ENCODE measurements around the gene AIG1.

Gene AIG1

GRCh38 chr6:143215363-143215762 lies 154.7 kb downstream of the AIG1 start:
- no peak for DNase-seq
- H3K4me3 ChIP-seq (ENCODE audit: low read length), result no peak overlapping the region
- H4K20me1 ChIP-seq (ENCODE audit: insufficient read depth, low read length), result no peaks in the 10 kb centered on the region
- H2AFZ ChIP-seq (ENCODE audit: low read length), result no peak overlapping the region
- H3K4me2 ChIP-seq (ENCODE audit: low read depth, low read length), result no peak overlapping the region
- H3F3A ChIP-seq (ENCODE audit: insufficient read depth, low read length), result no peaks in the 10 kb centered on the region
- H3K27ac ChIP-seq (ENCODE audit: low read length), result no peak overlapping the region
- no peaks in the 10 kb centered on the region for H3K9me2 ChIP-seq (replicated peaks; ENCODE audit: insufficient read depth, low read length)
- no peaks in the 10 kb centered on the region for H3K9me3 ChIP-seq (replicated peaks; ENCODE audit: insufficient read depth, low read length)
- no peaks in the 10 kb centered on the region for H3K27me3 ChIP-seq (replicated peaks; ENCODE audit: insufficient read depth, low read length)
- no peaks in the 10 kb centered on the region for H3K4me1 ChIP-seq (ENCODE audit: low read length)
- H3K36me3 ChIP-seq (replicated peaks; ENCODE audit: insufficient read depth, low read length), result no peaks in the 10 kb centered on the region
- no peaks in the 10 kb centered on the region for H3K79me2 ChIP-seq (ENCODE audit: low read length)
- no peak overlapping the region for H3K9ac ChIP-seq (ENCODE audit: low read length)
- no peak for TF ChIP-seq EZH2phosphoT487 (IDR thresholded peaks at IDR 0.05; ENCODE audit: low read length)

- no peak for TF ChIP-seq CTCF (IDR thresholded peaks at IDR 0.05; ENCODE audit: low read length)
- TF ChIP-seq EZH2 (optimal IDR thresholded peaks at IDR 0.05; ENCODE audit: low read depth, low read length), result no peak
- TF ChIP-seq EZH2phosphoT487 (IDR thresholded peaks at IDR 0.05; ENCODE audit: low read length), result no peak
These were observed 155.1 kb downstream of the AIG1 start for GRCh38 chr6:143215771-143216170.

GRCh38 chr6:143218233-143218632 lies 157.5 kb downstream of the AIG1 start:
- Histone ChIP-seq H2AFZ (ENCODE audit: low read length) (no peak overlapping the region), H3K27me3 (replicated peaks; ENCODE audit: insufficient read depth, low read length) (no peaks in the 10 kb centered on the region), H3K4me3 (ENCODE audit: low read length) (no peak overlapping the region), H3K79me2 (ENCODE audit: low read length) (no peaks in the 10 kb centered on the region), H3K27ac (ENCODE audit: low read length) (no peak overlapping the region), H3K9me2 (replicated peaks; ENCODE audit: insufficient read depth, low read length) (no peaks in the 10 kb centered on the region), H3F3A (ENCODE audit: insufficient read depth, low read length) (no peaks in the 10 kb centered on the region), H4K20me1 (ENCODE audit: insufficient read depth, low read length) (no peaks in the 10 kb centered on the region), H3K9ac (ENCODE audit: low read length) (no peak overlapping the region), H3K4me1 (ENCODE audit: low read length) (no peaks in the 10 kb centered on the region), H3K9me3 (replicated peaks; ENCODE audit: insufficient read depth, low read length) (no peaks in the 10 kb centered on the region), H3K36me3 (replicated peaks; ENCODE audit: insufficient read depth, low read length) (no peaks in the 10 kb centered on the region), H3K4me2 (ENCODE audit: low read depth, low read length) (no peak overlapping the region)
- TF ChIP-seq EZH2 (optimal IDR thresholded peaks at IDR 0.05; ENCODE audit: low read depth, low read length) (no peak), CTCF (IDR thresholded peaks at IDR 0.05; ENCODE audit: low read length) (no peak), EZH2phosphoT487 (IDR thresholded peaks at IDR 0.05; ENCODE audit: low read length) (no peak)
- DNase-seq, result no peak

More at GRCh38 chr6:143215771-143216170, 155.1 kb downstream of the AIG1 start:
- H4K20me1 ChIP-seq (ENCODE audit: insufficient read depth, low read length), result no peaks in the 10 kb centered on the region
- no peak overlapping the region for H3K9ac ChIP-seq (ENCODE audit: low read length)
- no peak overlapping the region for H2AFZ ChIP-seq (ENCODE audit: low read length)
- no peak overlapping the region for H3K4me2 ChIP-seq (ENCODE audit: low read depth, low read length)
- H3K79me2 ChIP-seq (ENCODE audit: low read length), result no peaks in the 10 kb centered on the region
- H3K9me2 ChIP-seq (replicated peaks; ENCODE audit: insufficient read depth, low read length), result no peaks in the 10 kb centered on the region
- H3K4me1 ChIP-seq (ENCODE audit: low read length), result no peaks in the 10 kb centered on the region
- no peaks in the 10 kb centered on the region for H3K27me3 ChIP-seq (replicated peaks; ENCODE audit: insufficient read depth, low read length)
- no peak overlapping the region for H3K4me3 ChIP-seq (ENCODE audit: low read length)
- no peak overlapping the region for H3K27ac ChIP-seq (ENCODE audit: low read length)
- no peaks in the 10 kb centered on the region for H3K36me3 ChIP-seq (replicated peaks; ENCODE audit: insufficient read depth, low read length)
- no peak for DNase-seq
- no peaks in the 10 kb centered on the region for H3K9me3 ChIP-seq (replicated peaks; ENCODE audit: insufficient read depth, low read length)
- no peaks in the 10 kb centered on the region for H3F3A ChIP-seq (ENCODE audit: insufficient read depth, low read length)

- no peak for TF ChIP-seq EZH2phosphoT487 (IDR thresholded peaks at IDR 0.05; ENCODE audit: low read length)
- TF ChIP-seq EZH2 (optimal IDR thresholded peaks at IDR 0.05; ENCODE audit: low read depth, low read length), result no peak
- no peak for TF ChIP-seq CTCF (IDR thresholded peaks at IDR 0.05; ENCODE audit: low read length)
- H3K4me1 ChIP-seq (ENCODE audit: low read length), result no peaks in the 10 kb centered on the region
- no peak overlapping the region for H3K4me2 ChIP-seq (ENCODE audit: low read depth, low read length)
These were observed 161.0 kb downstream of the AIG1 start for GRCh38 chr6:143221698-143222097.

More at GRCh38 chr6:143221698-143222097, 161.0 kb downstream of the AIG1 start:
- Histone ChIP-seq H3K27ac (ENCODE audit: low read length) (no peak overlapping the region), H2AFZ (ENCODE audit: low read length) (no peak overlapping the region), H4K20me1 (ENCODE audit: insufficient read depth, low read length) (no peaks in the 10 kb centered on the region), H3K9ac (ENCODE audit: low read length) (no peak overlapping the region), H3K4me3 (ENCODE audit: low read length) (no peak overlapping the region), H3F3A (ENCODE audit: insufficient read depth, low read length) (no peaks in the 10 kb centered on the region), H3K79me2 (ENCODE audit: low read length) (no peaks in the 10 kb centered on the region), H3K27me3 (replicated peaks; ENCODE audit: insufficient read depth, low read length) (no peaks in the 10 kb centered on the region), H3K9me3 (replicated peaks; ENCODE audit: insufficient read depth, low read length) (no peaks in the 10 kb centered on the region), H3K36me3 (replicated peaks; ENCODE audit: insufficient read depth, low read length) (no peaks in the 10 kb centered on the region), H3K9me2 (replicated peaks; ENCODE audit: insufficient read depth, low read length) (no peaks in the 10 kb centered on the region)
- DNase-seq, result no peak

Measured in MM.1S (cell line).